ENCODE results near the gene CDHR2.

The CDHR2 gene

DNA sequence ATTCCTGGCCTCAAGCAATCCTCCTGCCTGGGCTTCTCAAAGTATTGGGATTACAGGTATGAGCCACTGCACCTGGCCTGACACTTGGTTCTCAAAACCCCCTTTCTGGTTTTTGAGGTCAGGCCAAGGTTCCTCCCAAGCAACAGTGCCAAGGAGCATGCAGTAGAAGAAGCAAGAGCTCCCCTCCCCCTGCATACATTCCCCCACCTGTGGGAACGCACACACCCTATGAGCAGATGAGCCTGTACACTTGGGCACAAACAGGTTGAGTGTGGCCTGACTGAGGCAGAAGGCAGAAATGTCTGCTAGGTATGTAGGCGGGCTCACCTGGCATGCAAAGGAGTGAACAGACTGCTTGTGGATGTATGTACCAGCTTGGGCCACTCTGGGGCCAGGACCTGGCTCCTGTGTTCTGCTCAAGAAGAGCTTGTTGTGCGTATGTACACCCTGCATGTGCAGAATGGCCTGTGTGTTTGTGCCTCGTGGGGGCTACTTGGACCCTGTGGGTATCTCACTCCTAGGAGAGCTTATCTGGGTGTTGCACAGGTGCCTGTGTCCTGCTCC lies 59.1 kb downstream of the CDHR2 start:
- TF ChIP-seq, protein P1, sequence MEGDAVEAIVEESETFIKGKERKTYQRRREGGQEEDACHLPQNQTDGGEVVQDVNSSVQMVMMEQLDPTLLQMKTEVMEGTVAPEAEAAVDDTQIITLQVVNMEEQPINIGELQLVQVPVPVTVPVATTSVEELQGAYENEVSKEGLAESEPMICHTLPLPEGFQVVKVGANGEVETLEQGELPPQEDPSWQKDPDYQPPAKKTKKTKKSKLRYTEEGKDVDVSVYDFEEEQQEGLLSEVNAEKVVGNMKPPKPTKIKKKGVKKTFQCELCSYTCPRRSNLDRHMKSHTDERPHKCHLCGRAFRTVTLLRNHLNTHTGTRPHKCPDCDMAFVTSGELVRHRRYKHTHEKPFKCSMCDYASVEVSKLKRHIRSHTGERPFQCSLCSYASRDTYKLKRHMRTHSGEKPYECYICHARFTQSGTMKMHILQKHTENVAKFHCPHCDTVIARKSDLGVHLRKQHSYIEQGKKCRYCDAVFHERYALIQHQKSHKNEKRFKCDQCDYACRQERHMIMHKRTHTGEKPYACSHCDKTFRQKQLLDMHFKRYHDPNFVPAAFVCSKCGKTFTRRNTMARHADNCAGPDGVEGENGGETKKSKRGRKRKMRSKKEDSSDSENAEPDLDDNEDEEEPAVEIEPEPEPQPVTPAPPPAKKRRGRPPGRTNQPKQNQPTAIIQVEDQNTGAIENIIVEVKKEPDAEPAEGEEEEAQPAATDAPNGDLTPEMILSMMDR (IDR thresholded peaks at IDR 0.05; ENCODE audit: extremely low read depth, missing control alignments), result no peak
- no peak for DNase-seq (ENCODE audit: low spot score)

DNA sequence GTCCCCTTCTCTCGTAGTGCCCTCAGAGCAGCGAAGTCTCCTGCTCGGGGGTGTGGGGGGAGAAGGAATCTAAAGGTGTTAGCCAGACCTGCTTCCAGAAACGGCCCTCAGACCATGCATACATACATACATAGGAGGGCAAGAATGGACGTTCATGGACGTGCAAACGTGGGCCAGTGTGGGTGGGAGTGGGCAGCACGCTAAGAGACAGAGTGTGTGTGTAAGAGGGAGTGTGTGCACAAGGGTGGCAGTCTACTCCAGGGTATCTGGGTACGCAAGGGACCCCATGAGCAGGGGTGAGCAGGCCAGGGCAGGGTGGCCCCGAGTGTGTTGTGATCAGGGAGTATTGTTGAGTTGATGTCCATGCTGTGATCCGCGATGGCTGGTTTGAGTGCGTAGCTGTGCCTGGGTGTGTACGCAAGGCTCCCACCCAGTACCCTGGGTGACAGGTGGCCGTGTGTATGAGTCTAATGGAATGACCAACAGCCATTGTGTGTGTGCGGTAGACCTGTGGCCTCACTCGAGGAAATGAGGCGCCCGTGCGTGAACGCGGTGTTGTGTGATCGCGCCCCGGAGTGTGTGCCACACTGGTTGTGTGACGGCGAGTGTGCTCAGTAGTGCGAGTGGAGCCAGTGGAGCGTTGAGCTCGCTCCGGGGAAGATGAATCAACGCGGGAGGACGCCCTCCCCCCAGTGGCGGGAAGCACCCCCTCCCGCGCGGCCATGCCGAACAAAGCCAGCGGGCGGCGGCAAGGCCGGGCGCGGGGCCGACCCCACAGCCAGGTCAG lies 60.0 kb downstream of the CDHR2 start:
- no peak for DNase-seq (ENCODE audit: low spot score)
- TF ChIP-seq, protein P1 (IDR thresholded peaks at IDR 0.05; ENCODE audit: extremely low read depth, missing control alignments), result no peak

- TF ChIP-seq, protein P1 (IDR thresholded peaks at IDR 0.05; ENCODE audit: extremely low read depth, missing control alignments), result peak; percentile 29
- peak; percentile 99 for DNase-seq (ENCODE audit: low spot score)
These were observed 60.7 kb downstream of the CDHR2 start, which contains the start of gene GPRIN1 for GRCh38 chr5:176609724-176610434. Gene GPRIN1 (minus strand): TSS chr5:176610156. CDS start chr5:176599834, 10,322 bp downstream.

DNA sequence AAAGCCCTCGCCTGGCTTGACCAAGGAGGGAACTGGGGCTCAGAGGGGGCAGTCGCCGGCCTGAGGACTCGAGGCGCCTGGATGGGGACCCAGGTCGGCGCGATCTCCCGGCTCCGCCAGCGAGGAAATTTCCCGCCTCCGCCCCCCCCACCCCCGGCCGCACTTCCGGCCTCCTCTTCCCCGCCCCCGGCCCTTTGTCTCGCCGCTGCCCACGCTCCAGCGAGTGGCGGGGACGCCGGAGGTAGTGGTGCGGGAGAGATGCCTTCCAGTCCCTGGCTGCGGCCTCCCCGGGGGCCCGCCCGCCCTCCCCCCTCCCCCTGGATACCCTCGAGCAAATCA lies 61.3 kb downstream of the CDHR2 start:
- no peak for DNase-seq (ENCODE audit: low spot score)
- TF ChIP-seq, protein P1 (IDR thresholded peaks at IDR 0.05; ENCODE audit: extremely low read depth, missing control alignments), result no peak

DNA sequence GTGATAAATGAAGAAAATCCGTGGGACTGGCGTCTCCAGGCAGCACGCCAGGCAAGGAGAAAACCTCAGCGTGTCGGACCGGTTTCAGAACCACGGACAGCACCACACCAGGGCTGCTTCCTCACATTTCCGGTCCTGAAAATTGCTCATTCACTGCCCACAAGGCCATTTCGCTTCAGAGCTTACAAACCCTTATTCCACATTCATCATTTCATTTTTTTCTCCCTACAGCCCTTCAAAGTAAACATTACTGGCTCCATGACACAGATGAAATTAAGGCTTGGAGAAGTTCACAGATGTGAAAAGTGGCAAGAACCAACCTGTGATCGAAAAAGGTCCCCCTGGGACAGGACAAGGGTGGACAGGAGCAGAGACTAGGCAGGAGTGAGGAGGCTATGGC lies 62.3 kb downstream of the CDHR2 start:
- DNase-seq (ENCODE audit: low spot score), result peak; percentile 68
- TF ChIP-seq, protein P1 (IDR thresholded peaks at IDR 0.05; ENCODE audit: extremely low read depth, missing control alignments), result no peak

DNA sequence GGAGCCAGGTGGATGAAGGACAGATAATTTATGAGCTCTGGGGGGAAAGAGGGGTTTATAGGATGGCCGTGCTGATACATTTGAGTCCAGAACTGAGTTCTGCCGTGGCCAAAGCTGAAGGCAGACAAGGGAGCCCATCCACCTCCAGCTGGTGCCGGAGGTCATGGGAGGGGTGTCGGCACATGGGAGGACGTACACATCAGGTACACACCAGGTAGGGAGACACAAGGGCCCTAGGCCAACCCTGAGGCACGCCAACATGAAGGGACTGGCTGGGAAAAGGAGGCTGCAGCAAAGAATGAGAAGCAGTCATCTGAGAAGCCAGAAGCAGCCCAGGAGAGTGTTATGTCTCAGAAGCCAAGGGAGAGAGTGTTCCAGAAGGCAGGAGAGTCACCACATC lies 62.9 kb downstream of the CDHR2 start:
- TF ChIP-seq, protein P1 (IDR thresholded peaks at IDR 0.05; ENCODE audit: extremely low read depth, missing control alignments), result no peak
- DNase-seq (ENCODE audit: low spot score), result no peak

GRCh38 chr5:176612855-176613254 lies 63.7 kb downstream of the CDHR2 start:
- TF ChIP-seq, protein P1 (IDR thresholded peaks at IDR 0.05; ENCODE audit: extremely low read depth, missing control alignments), result no peak
- no peak for DNase-seq (ENCODE audit: low spot score)
